Left renal cortex interstitium (tissue), 4 donors: ENCODE measurements around the gene ARHGEF1. TPM values are rescaled to one million over a fixed set of nuclear protein-coding genes. Genes with fewer than 3 reads are reported as not detected.

Experiments
- DNase-seq, 4 donors: peaks; one replicate each; pipeline ENCODE4 v3.0.0-alpha.2; 2013; ENCODE audit warnings: low read depth in 4 of 4, low spot score in 2 of 4, missing footprints in 1 of 4
- polyA plus RNA-seq, 4 donors: library from polyadenylated mRNA; unstranded; fragments of 120-200 nt; gene quantifications; one replicate each; pipeline ENCODE4 v1.2.1, GENCODE V29; 2013; ENCODE audit not compliant: insufficient read length in 4 of 4

ARHGEF1 gene
- 10 to 100 TPM; 32.1 to 77.6 (median 53.4) TPM for polyA plus RNA-seq

- DNase-seq = no peak
Measured at GRCh38 chr19:41882568-41883462, at the start of gene ARHGEF1. Gene ARHGEF1, plus strand, starts transcription at chr19:41883184. Its CDS starts 4,899 bp downstream, at chr19:41888083.

GRCh38 chr19:41837981-41838708, 44.8 kb upstream of the ARHGEF1 start:
- no peak for DNase-seq

- DNase-seq = no peak
Measured at GRCh38 chr19:41839211-41839610, 43.8 kb upstream of the ARHGEF1 start.

- DNase-seq = no peak
Measured at GRCh38 chr19:41843371-41843770, 39.6 kb upstream of the ARHGEF1 start.

GRCh38 chr19:41844601-41845000, 38.4 kb upstream of the ARHGEF1 start, which contains the start of gene LYPD4:
Gene LYPD4, minus strand, starts transcription at chr19:41844683. Its CDS starts 5,398 bp downstream, at chr19:41839285.
- DNase-seq = no peak

GRCh38 chr19:41845001-41845050, 38.2 kb upstream of the ARHGEF1 start, which contains the start of gene DMRTC2:
Gene DMRTC2, plus strand, starts transcription at chr19:41845042. Its CDS starts 2,387 bp downstream, at chr19:41847429.
- DNase-seq = no peak

- no peak for DNase-seq
Measured at GRCh38 chr19:41845051-41845590, 37.9 kb upstream of the ARHGEF1 start.

- DNase-seq = no peak
Measured at GRCh38 chr19:41847351-41848105, 35.5 kb upstream of the ARHGEF1 start.

GRCh38 chr19:41848666-41849065, 34.3 kb upstream of the ARHGEF1 start:
- DNase-seq = no peak

- DNase-seq = no peak
Measured at GRCh38 chr19:41849067-41849466, 33.9 kb upstream of the ARHGEF1 start.

- no peak for DNase-seq
Measured at GRCh38 chr19:41850381-41850780, 32.6 kb upstream of the ARHGEF1 start.

GRCh38 chr19:41851456-41851855, 31.5 kb upstream of the ARHGEF1 start:
- no peak for DNase-seq

- DNase-seq = no peak
Measured at GRCh38 chr19:41853344-41853743, 29.6 kb upstream of the ARHGEF1 start.

- no peak for DNase-seq
Measured at GRCh38 chr19:41853768-41854167, 29.2 kb upstream of the ARHGEF1 start.

- DNase-seq = no peak
Measured at GRCh38 chr19:41859213-41859617, 23.8 kb upstream of the ARHGEF1 start.

GRCh38 chr19:41859618-41860418, 23.2 kb upstream of the ARHGEF1 start, which contains the start of gene RPS19:
Gene RPS19, plus strand, starts transcription at chr19:41860255. Its CDS starts 520 bp downstream, at chr19:41860775.
- peak; percentile 99 for DNase-seq

- no peak for DNase-seq
Measured at GRCh38 chr19:41860419-41861115, 22.4 kb upstream of the ARHGEF1 start.

GRCh38 chr19:41861116-41861768, 21.7 kb upstream of the ARHGEF1 start:
- DNase-seq = no peak

- no peak for DNase-seq
Measured at GRCh38 chr19:41861846-41862245, 21.1 kb upstream of the ARHGEF1 start.
